Motor neuron (in vitro differentiated cells): Measurements from ENCODE around the gene AP5Z1. TPM values are rescaled to one million over a fixed set of nuclear protein-coding genes. Genes with fewer than 3 reads are reported as not detected.

ENCODE experiments used
- ATAC-seq, 8 experiments: fragments of 200-7000 bp; cut with Tn5 transposase; replicated peaks in 6 of 8; 2 replicates each; pipeline ENCODE4 v1.8.0; 2021; ENCODE audit warnings: mild to moderate bottlenecking in 8 of 8, moderate library complexity in 8 of 8
- H3K27ac ChIP-seq, 2 donors: fragments of 250-450 bp; sonication (Bioruptor Pico); 2 replicates each; pipeline ENCODE4 v1.9.0; 2021; ENCODE audit warnings: antibody characterized with exemption in 2 of 2, mild to moderate bottlenecking in 2 of 2, moderate library complexity in 1 of 2
- H3K4me1 ChIP-seq, 2 donors: fragments of 250-450 bp; sonication (Bioruptor Pico); replicated peaks in 1 of 2; 2 replicates each; pipeline ENCODE4 v1.6.1; 2021; ENCODE audit warnings: antibody characterized with exemption in 2 of 2, mild to moderate bottlenecking in 2 of 2, moderate library complexity in 1 of 2
- H3K4me3 ChIP-seq, 5 donors: fragments of 250-450 bp; sonication (Bioruptor Pico); 2 replicates each; pipeline ENCODE4 v1.9.0; 2021; ENCODE audit warnings: antibody characterized with exemption in 5 of 5, mild to moderate bottlenecking in 5 of 5, moderate library complexity in 4 of 5
- WGBS, 10 experiments: fragments of 450-650 bp; shearing (Covaris generic); methylation state at CpG; one replicate each; pipeline ENCODE4 v1.0.0; 2022; 5-methylcytosine and 5-hydroxymethylcytosine counted together
- in situ Hi-C, 9 experiments: fragments of 400-800 bp; cut with MboI; loops; one replicate each; pipeline ENCODE4 v1.15.0; 2021; ENCODE audit warnings: low sequenced_read_pairs in 9 of 9, low pct_unique_long_range_greater_than_20kb in 2 of 9; ENCODE audit not compliant: unreplicated experiment in 9 of 9
- total RNA-seq, 8 experiments: library from RNA; unstranded; fragments of 300-600 nt; gene quantifications; 2 replicates each; pipeline versions ENCODE4 v1.2.3 to v1.2.4, GENCODE V29; 2022

Gene AP5Z1
- total RNA-seq, 8 experiments from 2014 or later, result 9.1 to 34.0 (median 18.3) TPM

- peaks cover 13 to 14% of the 10 kb centered on the region in 2 donors for H3K4me1 ChIP-seq
- 11 to 100% (median 59%) methylated on average over 2 to 21 of the region's 32 CpGs for WGBS, 10 experiments
- H3K27ac ChIP-seq, result peak overlapping the region; percentile 53 to 91
- ATAC-seq, result peak in 3 of 8 experiments; percentile 26 to 46 (median 46)
- in situ Hi-C loops, result loop anchor here in 1 of 9 experiments (25.0 kb wide), 1 partner anchor 311 kb away; no protein-coding TSS in a partner anchor
- H3K4me3 ChIP-seq, result peak overlapping the region; percentile 71 to 98 (median 87)
Measured at GRCh38 chr7:4775848-4776623, 613 bp downstream of the AP5Z1 start.

DNA sequence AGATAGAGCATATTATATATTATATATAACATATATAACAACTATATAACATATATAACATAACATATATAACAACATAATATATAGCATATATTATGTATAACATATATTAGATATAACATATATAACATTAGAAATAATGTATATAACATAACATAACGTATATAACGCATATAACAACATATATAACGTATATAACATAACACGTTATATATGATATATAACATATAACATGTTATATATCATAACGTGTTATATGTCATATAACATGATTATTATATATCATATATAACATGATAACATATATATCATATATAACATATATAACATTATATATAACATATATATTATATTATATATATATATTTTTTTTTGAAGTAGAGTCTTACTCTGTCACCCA is 3.7 kb downstream of the AP5Z1 start:
- Histone ChIP-seq H3K4me1 (peaks cover 11 to 14% of the 10 kb centered on the region in 2 donors), H3K4me3 (no peak overlapping the region), H3K27ac (no peak overlapping the region)
- no peak for ATAC-seq
- in situ Hi-C loops, result loop anchor here in 1 of 9 experiments (25.0 kb wide), 1 partner anchor 308 kb away; no protein-coding TSS in a partner anchor
- 82 to 100% (median 92%) methylated on average over 2 to 5 of the region's 5 CpGs; no CpG with 5 or more reads in 2 of the 10 experiments for WGBS, 10 experiments

GRCh38 chr7:4781366-4782069 is 6.1 kb downstream of the AP5Z1 start:
- in situ Hi-C loops, result loop anchor here in 1 of 9 experiments (25.0 kb wide), 1 partner anchor 306 kb away; no protein-coding TSS in a partner anchor
- Histone ChIP-seq H3K4me3 (no peak overlapping the region), H3K27ac (no peak overlapping the region), H3K4me1 (peaks cover under 1 to 3% of the 10 kb centered on the region in 2 donors)
- whole genome bisulfite sequencing, 10 experiments, result 60 to 96% (median 90%) methylated on average over 1 to 13 of the region's 27 CpGs; no CpG with 5 or more reads in 7 of the 10 experiments
- peak in 2 of 8 experiments; percentile 3 to 12 for ATAC-seq

DNA sequence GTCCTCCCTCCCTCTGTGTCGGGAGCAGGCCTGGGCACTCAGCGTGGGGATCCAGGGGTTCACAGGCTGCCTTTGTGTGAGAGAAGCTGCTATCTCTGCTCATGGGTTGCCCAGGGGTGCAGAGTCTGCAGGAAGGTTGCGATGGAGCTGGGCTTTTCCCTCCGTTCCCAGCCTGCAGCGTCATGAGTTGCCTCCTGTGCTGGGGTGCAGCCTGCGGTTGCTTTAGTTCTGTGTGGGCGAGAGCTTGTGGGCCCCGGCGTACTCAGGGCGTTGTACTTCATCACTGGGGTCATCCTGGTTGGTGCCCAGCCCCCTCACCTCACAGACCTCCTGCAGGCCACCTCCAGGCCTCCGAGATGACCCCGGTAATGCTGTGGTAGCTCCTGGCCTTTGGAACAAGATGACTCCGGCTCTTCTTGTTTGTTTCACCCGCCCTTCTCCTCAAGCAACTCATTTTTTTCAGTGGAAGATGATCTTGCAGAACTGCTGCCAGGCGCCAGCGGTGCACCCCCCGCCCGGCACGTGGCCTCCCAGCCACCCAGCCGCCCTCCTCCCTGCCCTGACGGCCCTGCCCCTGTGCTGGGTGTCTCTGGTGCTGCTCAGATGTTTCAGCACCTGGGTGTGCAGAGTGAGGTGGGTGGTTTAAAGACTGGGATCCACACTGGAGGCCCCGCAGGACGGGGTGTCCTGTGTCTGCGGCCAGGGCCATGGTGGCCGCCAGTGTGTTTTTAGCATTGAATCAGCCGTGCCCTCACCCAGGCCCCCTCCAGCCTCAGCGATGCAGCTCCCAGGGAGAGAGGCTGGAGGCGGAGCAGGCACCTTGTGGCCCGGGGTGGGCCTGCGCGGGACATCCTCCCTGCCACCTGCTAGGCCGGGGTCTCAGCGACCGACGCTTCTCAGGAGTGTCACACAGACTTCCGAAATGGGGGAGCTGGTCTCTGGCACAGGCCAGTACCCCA is 7.2 kb downstream of the AP5Z1 start:
- H3K4me3 ChIP-seq, result no peak overlapping the region
- in situ Hi-C loops, result loop anchor here in 1 of 9 experiments (25.0 kb wide), 1 partner anchor 305 kb away; no protein-coding TSS in a partner anchor
- H3K4me1 ChIP-seq, result no peaks in the 10 kb centered on the region
- no peak overlapping the region for H3K27ac ChIP-seq
- 92 to 100% (median 94%) methylated on average over 1 to 9 of the region's 36 CpGs; no CpG with 5 or more reads in 5 of the 10 experiments for WGBS, 10 experiments
- ATAC-seq, result peak in 2 of 8 experiments; percentile 2 to 13

- H3K27ac ChIP-seq, result no peak overlapping the region
- 80 to 100% (median 90%) methylated on average over 1 to 7 of the region's 16 CpGs; no CpG with 5 or more reads in 6 of the 10 experiments for WGBS, 10 experiments
- in situ Hi-C loops, result loop anchor here in 1 of 9 experiments (25.0 kb wide), 1 partner anchor 304 kb away; no protein-coding TSS in a partner anchor
- H3K4me1 ChIP-seq, result no peaks in the 10 kb centered on the region
- ATAC-seq, result no peak
- H3K4me3 ChIP-seq, result no peak overlapping the region
Measured at GRCh38 chr7:4783292-4783652, 7.8 kb downstream of the AP5Z1 start.

DNA sequence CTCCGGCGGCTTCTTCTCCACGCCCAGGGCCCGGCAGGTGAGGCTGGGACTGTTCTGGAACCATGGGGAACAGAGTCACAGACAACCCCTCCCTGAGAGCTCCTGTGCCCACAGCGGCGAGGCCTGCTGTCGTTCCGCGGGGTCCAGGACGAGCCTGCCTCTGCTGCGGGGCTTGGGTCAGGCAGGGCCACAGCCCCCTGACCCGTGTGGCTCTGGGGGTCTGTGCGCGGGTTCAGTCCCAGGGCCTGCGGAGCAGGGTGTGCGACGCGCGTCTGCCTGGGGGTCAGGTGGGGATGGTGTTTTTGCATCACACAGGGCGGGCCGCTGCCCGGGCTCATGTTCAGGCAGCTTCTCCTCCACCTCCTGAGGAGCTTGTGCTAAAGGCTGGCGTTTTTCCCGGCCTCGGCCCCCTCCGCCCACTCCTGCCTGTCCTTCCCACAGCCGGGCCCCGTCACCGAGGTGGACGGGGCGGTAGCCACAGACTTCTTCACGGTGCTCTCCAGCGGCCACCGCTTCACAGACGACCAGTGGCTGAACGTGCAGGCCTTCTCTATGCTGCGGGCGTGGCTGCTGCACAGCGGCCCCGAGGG is 8.4 kb downstream of the AP5Z1 start:
- WGBS, 10 experiments, result 100% methylated on average over 1 of the region's 40 CpGs; no CpG with 5 or more reads in 9 of the 10 experiments
- in situ Hi-C loops, result loop anchor here in 1 of 9 experiments (25.0 kb wide), 1 partner anchor 303 kb away; no protein-coding TSS in a partner anchor
- no peak overlapping the region for H3K4me3 ChIP-seq
- no peaks in the 10 kb centered on the region for H3K4me1 ChIP-seq
- peak in 1 of 8 experiments; percentile 3 for ATAC-seq
- no peak overlapping the region for H3K27ac ChIP-seq

GRCh38 chr7:4784799-4785198 is 9.4 kb downstream of the AP5Z1 start:
- in situ Hi-C loops, result loop anchor here in 1 of 9 experiments (25.0 kb wide), 1 partner anchor 303 kb away; no protein-coding TSS in a partner anchor
- H3K4me3 ChIP-seq, result no peak overlapping the region
- no CpG with 5 or more reads among the region's 19 CpGs for WGBS, 10 experiments
- no peaks in the 10 kb centered on the region for H3K4me1 ChIP-seq
- ATAC-seq, result no peak
- H3K27ac ChIP-seq, result no peak overlapping the region

GRCh38 chr7:4785371-4785770 is 9.9 kb downstream of the AP5Z1 start:
- 68 to 100% (median 88%) methylated on average over 1 to 3 of the region's 20 CpGs; no CpG with 5 or more reads in 6 of the 10 experiments for WGBS, 10 experiments
- no peak overlapping the region for H3K4me3 ChIP-seq
- ATAC-seq, result no peak
- H3K27ac ChIP-seq, result no peak overlapping the region
- in situ Hi-C loops, result loop anchor here in 1 of 9 experiments (25.0 kb wide), 1 partner anchor 302 kb away; no protein-coding TSS in a partner anchor
- H3K4me1 ChIP-seq, result no peaks in the 10 kb centered on the region

DNA sequence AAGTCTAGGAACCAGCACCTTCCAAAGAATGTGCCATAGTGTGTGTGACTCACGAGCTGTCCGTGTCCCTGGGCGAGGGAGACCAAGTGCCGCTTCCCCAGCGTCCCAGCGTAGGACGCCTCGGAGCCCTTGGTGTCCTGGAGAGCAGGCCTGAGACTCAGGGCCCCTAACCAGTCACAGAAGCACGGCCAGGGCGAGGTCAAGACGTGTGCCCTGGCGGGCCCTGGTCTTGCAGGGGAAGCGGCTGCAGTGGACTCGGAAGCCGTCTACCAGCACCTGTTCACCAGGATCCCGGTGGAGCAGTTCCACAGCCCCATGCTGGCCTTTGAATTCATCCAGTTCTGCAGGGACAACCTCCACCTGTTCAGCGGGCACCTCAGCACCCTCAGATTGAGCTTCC is 10.6 kb downstream of the AP5Z1 start:
- WGBS, 10 experiments, result 100% methylated on average over 1 to 6 of the region's 17 CpGs; no CpG with 5 or more reads in 8 of the 10 experiments
- no peak for ATAC-seq
- Histone ChIP-seq H3K27ac (no peak overlapping the region), H3K4me1 (no peaks in the 10 kb centered on the region), H3K4me3 (no peak overlapping the region)
- in situ Hi-C loops, result loop anchor here in 1 of 9 experiments (25.0 kb wide), 1 partner anchor 301 kb away; no protein-coding TSS in a partner anchor

- H3K27ac ChIP-seq, result no peak overlapping the region
- whole genome bisulfite sequencing, 10 experiments, result 85% methylated on average over 4 of the region's 17 CpGs; no CpG with 5 or more reads in 9 of the 10 experiments
- peaks cover 0 to 2% of the 10 kb centered on the region in 2 donors for H3K4me1 ChIP-seq
- no peak overlapping the region for H3K4me3 ChIP-seq
- no peak for ATAC-seq
- in situ Hi-C loops, result loop anchor here in 1 of 9 experiments (25.0 kb wide), 1 partner anchor 300 kb away; no protein-coding TSS in a partner anchor
Measured at GRCh38 chr7:4787541-4787940, 12.1 kb downstream of the AP5Z1 start.

GRCh38 chr7:4787947-4788626 is 12.7 kb downstream of the AP5Z1 start:
- Histone ChIP-seq H3K4me1 (peaks cover 4 to 8% of the 10 kb centered on the region in 2 donors), H3K27ac (no peak overlapping the region), H3K4me3 (no peak overlapping the region)
- no peak for ATAC-seq
- 75 to 100% methylated on average over 3 to 4 of the region's 23 CpGs; no CpG with 5 or more reads in 8 of the 10 experiments for WGBS, 10 experiments
- in situ Hi-C loops, result loop anchor here in 1 of 9 experiments (25.0 kb wide), 1 partner anchor 299 kb away; no protein-coding TSS in a partner anchor
